H1 (cell line): ENCODE data around the gene ZNF598. TPM values are rescaled to one million over a fixed set of nuclear protein-coding genes. Genes with fewer than 3 reads are reported as not detected.

Source experiments
- CHD7 ChIP-seq: fragments of 300-600 bp; sonication (generic); IDR thresholded peaks from 2 replicates; pipeline ENCODE4 v1.7.1; 2012; ENCODE audit warnings: low read length, moderate library complexity, mild to moderate bottlenecking, inconsistent platforms; ENCODE audit not compliant: insufficient replicate concordance
- JUND ChIP-seq: IDR thresholded peaks from 2 replicates; pipeline ENCODE4 v1.6.1; 2011; ENCODE audit warnings: mild to moderate bottlenecking, improper control_type of control experiment, low read length
- KDM1A ChIP-seq: fragments of 200-600, 300-600 bp; sonication (generic); IDR thresholded peaks from 2 replicates; pipeline ENCODE4 v1.7.1; 2016; ENCODE audit warnings: mild to moderate bottlenecking, low read length, borderline replicate concordance
- SP1 ChIP-seq: IDR thresholded peaks from 2 replicates; pipeline ENCODE4 v1.6.1; 2011; ENCODE audit warnings: low read depth, low read length
- polyA plus RNA-seq, 7 experiments: library from polyadenylated mRNA; depleted of rRNA in 3 of 7; stranded (reverse) in 5 of 7; unstranded in 2 of 7; fragments of >200 nt in 5 of 7; fragments of 200-250 nt in 2 of 7; gene quantifications; 1 replicate in 5 of 7; 2 replicates in 1 of 7; 4 replicates in 1 of 7; pipeline versions ENCODE4 v1.2.1 to v1.2.3, GENCODE V29; 2011 to 2013; ENCODE audit warnings: missing spikeins in 2 of 7, mixed read lengths in 2 of 7
- total RNA-seq: library from RNA; stranded (reverse); fragmentation: NEBNext Ultra II Directional; extraction: Animal tissue kit (Norgen Biotek cat#: 25700); gene quantifications from 2 replicates; pipeline ENCODE4 v1.2.1, GENCODE V29; 2021

The ZNF598 gene
- total and polyA plus RNA-seq, 2 of the 8 experiments (the other 6 are each of a cell fraction or from before 2014, with no cell fraction given) = 29.3 to 47.6 TPM

GRCh38 chr16:1991135-1991551, 18.5 kb downstream of the ZNF598 start (continued):
- TF ChIP-seq JUND (no peak), CHD7 (no peak), SP1 (no peak), KDM1A (no peak)
